NCI-H2107 treated with DMSO at 0.1 percent for 48 hours (cell line): ENCODE measurements around the gene FAM107B.
"Not testable (repeated sequence)": the region's sequence is repeated elsewhere in the genome, so short reads cannot be mapped to it uniquely, and the experiment has no call there.

ENCODE experiments used
- DNase-seq: peaks from one replicate; lab custom pipeline; 2025; ENCODE audit not compliant: unreplicated experiment; lab: John Stamatoyannopoulos, UW

FAM107B gene

DNA sequence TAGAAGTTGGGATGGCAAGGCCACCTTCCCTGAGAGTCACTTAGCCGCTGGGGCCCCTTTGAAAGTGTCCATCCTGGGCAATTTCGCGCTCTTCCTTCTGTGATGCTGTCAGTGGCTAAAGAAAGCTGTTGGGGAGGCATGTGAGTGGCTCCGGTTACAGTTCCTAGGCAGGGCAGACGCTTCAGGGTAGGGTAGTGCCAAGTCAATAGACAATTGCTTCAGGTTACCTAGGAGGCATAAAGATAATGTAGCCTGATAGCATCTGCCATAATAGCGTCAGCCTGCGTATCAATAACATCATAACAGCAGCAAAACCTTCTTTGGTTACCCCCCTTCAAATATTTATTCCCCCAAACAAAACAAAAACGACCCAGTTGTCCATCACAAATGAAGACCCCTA is at the start of gene FAM107B:
TSS of gene FAM107B (minus strand) at position 101 of the 400 bp plus-strand sequence. CDS start 234 bp downstream, outside the sequence.
- no peak for DNase-seq

DNA sequence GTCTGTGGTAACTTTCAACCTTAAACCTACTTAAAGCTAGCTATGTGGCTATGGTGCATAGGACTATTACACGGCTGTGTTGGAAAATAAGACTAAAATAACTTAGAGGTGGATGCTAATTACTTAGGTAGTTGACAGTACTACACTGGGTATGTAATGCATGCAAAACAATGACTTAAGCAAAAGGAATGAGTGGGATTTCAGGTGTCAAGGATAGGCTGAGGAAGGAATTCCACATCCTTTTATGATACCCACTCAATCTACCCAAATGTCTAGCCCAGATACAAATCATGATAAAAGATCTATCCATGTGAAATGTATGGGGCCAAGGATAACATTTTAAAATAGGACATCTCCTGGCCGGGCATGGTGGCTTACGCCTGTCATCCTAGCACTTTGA is 49.3 kb upstream of the FAM107B start:
- no peak for DNase-seq

DNA sequence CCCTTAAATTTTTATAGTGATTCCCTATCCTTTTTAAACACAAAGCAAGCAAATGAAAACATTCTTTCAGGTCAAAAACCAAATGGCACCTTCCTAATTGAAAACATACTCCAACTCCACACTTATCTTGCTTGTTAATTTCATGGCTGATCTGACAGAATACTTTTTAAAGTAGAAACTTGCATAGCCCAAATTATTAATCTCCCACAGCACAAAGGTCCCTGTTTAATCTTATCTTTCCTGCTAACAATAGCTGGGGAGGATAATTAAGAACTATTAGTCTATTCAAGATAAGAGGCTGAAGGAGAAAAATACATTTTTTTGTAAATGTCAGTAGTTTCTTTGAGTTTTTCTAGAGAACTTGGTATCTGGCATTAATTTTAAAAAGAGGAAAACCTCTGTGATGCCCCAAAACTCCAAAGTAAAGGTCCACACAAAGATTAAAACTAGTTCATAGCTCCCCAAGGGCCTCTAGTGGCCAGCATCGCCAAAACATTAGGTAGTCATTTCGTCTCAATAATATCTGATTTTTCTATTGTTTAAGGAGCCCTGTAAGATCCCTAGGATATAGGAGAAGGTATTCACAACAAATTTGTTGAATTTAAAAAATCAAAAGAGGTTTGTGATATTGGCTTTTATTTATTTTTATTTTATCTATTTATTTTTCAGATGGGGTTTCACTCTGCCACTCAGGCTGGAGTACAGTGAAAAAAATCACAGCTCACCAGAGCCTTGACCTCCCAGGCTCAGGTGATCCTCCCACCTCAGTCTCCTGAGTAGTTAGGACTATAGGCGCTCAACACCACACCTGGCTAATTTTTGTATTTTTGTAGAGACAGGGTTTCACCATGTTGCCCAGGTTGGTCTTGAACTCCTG is 48.4 kb upstream of the FAM107B start:
- peak; percentile 16 for DNase-seq

DNA sequence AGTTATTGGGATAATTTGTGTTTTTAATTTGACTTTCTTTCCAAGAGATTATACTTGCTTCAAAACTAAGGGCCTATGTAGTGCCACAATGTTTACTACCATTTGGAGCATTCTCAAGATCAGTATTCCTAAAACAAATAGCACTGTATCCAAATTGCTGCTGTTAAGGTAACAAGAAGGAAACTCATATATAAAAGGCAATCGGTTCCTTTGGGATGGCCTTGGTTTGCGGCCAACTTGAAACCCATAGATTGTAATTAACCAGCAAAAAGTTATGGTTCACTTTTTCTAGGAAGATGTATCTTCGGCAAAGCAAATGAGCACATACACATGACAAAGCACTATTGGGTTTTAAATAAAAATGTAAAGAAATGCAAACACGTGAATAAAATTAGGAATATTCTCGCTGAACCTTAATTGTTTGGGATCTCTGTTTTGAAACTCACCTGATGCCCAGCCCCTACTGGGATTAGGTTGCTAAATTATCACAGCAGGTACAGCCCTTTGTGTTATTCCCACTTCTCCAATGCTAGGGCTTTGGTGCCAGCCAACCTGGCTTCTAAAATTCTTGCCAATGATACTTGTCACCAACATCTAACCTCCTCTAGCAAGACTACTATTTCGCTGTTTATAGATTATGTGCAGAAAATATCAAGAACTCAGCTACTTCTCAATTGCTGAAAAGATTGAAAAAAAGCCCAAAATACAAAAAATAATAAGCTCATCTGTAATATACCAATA is 47.1 kb upstream of the FAM107B start:
- no peak for DNase-seq

DNA sequence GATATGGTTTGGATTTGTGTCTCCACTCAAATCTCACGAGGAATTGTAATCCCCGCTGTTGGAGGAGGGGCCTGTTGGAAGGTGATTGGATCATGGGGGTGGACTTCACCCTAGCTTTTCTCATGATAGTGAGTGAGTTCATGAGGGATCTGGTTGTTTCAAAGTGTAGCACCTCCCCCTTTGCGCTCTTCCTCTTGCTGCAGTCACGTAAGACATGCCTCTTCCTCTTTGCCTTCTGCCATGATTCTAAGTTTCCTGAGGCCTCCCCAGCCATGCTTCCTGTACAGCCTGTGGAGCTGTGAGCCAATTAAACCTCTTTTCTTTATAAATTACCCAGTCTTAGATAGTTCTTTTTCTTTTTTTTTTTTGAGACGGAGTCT is 46.1 kb upstream of the FAM107B start:
- DNase-seq = no peak

DNA sequence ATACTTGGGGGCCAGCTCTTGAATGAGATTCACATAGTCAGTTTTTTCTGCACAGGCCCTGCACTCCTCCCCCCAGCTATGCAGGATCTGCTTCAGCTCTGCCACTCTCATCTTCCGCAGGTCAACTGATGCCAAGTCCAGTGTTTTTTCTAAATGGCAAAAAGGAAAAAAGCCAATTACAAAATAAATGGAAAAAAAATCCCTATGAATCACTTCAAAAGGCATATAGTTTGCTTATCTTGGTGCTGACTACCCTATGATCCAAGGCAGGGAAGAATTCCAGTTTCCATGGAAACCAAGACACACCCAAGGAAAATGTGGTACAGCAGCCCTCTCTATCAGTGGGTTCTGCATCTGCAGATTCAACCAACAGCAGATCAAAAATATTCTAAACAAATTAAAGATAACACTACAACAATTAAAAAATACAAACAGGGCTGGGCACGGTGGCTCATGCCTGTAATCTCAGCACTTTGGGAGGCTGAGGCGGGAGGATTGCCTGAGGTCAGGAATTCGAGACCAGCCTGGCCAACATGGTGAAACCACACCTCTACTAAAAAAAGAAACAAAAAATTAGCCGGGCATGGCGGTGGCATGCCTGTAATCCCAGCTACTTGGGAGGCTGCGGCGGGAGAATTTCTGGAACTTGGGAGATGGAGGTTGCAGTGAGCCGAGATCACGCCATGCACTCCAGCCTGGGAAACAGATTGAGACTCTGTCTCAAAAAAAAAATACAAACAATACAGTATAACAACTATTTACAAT is 45.5 kb upstream of the FAM107B start:
- no peak for DNase-seq

DNA sequence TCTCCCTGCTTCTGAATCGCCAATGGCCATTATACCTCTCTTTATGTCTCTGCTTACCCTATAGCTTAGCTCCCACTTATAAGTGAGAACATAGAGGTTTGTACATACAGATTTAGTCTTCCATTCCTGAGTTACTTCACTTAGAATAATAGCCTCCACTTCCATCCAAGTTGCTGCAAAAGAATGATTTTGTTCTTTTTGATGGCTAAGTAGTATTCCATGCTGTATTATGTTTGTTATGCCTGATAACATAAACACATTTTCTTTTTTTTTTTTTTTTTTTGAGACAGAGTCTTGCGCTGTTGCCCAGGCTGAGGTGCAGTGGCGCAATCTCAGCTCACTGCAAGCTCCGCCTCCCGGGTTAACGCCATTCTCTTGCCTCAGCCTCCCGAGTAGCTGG is 42.0 kb upstream of the FAM107B start:
- not testable (repeated sequence) for DNase-seq

DNA sequence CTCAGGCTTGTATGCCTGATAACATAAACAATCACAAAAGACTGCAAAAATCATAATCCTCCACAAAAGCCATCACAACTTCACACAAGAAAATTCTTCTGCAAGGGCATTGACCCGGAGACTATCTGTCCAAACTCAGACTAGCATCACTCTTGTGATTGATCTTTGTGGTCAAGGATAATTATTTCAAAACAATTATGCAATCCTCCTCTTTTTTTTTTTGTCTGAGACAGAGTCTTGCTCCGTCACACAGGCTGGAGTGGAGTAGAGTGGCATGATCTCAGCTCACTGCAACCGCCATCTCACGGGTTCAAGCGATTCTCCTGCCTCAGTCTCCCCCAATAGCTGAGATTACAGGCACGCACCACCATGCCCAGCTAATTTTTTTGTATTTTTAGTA is 41.0 kb upstream of the FAM107B start:
- no peak for DNase-seq

DNA sequence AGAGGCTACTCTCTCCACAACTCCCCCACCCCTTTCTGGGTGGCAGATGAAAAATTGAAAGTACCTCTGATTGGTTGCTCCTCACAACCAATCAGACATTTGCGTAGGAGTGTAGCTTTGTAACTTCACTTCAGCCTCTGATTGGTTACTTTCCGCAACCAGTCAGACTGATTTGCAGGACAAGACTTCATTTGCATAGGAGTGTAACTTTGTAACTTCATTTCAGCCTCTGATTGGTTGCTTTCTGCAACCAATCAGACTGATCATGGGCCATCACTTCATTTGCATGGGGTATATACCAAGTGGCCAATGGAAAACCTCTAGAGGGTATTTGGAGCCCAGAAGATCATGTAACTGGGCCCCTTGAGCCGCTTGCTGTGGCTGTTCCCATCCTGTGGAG is 37.6 kb upstream of the FAM107B start:
- DNase-seq = no peak

DNA sequence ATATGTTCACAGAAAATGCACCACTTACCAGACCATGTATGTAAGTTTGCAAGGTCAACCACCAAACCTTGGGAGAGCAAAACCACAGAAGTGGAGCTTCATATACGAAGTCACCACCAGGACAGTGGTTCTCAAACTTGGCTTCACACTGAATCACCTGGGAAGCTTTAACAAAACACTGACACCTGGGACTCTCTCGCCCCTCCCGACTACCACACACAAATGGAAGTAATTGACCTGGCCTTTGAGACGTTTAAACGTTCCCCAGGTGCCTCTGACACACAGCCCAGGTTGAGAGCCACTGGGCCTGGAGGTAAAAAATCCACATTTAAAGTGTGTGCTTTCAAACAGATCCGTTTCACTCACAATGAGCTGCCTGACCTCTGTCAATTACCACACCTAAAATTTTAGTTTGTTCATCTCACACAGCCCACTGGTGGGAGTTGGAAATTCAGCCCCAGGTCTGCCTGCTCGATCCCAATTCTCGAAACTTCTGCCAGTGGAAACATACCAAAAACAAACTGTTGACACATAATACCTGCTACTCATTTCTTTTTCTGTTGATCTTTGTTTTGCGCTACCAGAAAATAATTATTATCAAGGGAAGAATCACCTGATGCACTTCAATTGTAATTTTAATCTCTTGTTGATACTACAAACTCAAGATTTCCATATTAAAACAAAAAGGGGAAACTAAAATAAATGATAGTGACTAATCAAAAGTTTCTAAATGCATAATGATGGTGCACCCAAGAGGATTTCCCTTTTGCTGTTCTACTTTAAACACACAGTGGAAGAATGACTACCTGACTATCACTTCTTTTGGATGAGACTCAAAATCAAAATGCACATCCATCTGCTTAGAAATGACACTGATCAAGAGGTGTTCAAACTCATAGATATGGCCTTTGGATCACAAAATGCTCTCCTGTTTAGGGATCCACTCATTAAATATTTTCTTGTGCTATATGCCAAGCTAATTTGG is 36.6 kb upstream of the FAM107B start:
- no peak for DNase-seq

DNA sequence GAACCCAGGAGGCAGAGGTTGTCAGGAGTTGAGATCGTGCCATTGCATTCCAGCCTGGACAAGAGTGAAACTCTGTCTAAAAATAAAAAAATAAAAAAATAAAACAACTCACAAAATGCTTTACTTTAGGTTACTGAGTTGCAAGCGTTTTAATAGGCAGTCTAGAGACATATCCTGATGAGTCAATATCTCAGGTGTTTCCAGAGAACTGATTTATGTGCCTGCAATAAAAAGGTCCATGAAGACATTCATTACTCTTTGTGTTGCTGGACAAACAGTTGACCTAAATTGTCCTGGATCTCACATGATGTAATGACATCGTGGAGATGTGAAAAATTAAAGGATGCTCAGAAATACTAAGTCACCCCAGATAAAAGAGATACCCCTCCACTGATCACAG is 31.6 kb upstream of the FAM107B start:
- no peak for DNase-seq

DNA sequence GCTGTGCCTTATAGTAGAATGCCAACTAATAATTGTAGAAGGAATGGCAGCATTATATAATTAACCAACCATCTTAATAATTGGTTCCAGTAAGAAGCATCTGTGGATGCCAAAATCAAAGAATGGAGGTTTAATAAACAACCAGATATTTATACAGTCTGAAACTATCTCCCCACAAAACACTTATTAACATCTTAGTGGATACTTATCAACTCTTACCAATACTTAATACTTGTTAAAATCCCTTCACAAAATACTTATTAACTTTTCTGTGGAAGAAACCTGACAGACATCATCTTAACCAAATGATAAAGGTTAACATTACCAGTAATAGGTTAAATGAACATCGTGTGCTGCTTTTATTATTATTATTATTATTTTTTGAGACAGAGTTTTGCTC is 29.1 kb upstream of the FAM107B start:
- DNase-seq = no peak

DNA sequence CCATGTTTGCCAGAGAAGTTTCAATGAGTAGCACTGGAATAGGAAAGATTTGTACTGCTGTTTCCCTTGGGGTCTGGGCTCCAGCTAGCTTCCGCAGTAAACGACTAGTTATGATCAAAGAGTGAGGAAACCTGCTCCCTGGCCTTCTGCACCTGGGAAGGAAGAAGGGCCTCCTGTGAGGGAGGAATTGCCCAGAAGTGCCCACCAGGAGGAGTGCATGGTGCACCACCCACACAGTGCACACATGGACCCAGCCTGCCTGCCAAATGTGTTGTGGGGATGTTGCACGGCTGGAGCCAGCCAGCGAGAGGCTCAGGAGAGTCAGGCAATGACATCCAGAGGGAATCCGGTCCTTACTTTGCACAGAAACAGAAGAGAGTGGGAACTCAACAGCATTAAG is 27.0 kb upstream of the FAM107B start:
- no peak for DNase-seq

DNA sequence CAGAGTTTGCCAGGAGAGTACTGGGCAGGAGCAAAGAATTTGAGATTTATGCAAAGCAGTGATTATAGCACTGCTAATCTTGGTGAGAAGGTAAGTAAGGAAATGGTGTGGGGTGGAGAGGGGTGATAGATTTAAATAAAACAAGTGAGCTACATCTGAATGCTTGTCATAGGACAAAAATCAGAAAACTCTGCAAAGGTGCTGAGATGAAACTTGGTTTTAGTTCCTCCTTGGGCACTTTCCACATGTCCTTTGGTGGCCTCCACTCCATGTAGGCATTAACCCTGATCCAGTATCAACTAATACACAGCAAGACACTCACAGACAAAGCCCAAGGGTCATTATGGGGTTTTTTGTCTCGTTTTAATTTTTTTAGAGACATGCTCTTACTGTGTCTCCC is 25.7 kb upstream of the FAM107B start:
- DNase-seq = no peak

DNA sequence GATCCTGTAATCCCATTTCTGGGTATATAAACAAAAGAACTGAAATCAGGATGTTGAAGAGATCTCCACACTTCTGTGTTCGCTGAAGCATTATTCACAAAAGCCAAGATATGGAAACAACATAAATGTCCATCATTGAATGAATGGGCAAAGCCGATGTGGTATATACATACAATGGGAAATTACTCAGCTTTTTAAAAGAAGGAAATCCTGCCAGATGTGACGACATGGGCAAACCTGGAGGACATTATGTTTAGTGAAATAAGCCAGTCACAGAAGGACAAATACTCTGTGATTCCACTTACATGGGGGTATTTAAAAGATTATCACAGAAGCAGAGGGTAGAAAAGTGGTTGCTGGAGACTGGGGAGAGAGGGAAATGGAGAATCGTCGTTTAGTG is 23.9 kb upstream of the FAM107B start:
- DNase-seq = peak; percentile 68

DNA sequence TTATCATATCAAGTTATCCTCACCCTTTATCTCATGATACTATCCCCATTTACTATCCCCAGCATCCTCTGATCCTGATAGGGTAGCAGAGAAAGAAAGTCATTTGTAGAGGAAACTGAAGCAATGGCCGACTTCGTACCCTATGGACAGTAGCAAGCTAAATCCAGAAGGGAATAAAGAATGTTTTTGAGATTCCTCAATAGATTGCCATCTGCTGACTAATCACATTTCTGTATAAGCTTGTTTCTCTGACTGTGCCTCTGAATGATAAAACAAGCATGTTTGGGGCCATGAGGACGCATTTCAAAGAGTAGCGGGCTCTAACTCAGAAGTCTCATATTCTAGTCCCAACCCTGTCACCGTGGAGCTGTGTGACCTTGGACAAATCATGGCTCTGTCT is 13.2 kb upstream of the FAM107B start:
- no peak for DNase-seq

DNA sequence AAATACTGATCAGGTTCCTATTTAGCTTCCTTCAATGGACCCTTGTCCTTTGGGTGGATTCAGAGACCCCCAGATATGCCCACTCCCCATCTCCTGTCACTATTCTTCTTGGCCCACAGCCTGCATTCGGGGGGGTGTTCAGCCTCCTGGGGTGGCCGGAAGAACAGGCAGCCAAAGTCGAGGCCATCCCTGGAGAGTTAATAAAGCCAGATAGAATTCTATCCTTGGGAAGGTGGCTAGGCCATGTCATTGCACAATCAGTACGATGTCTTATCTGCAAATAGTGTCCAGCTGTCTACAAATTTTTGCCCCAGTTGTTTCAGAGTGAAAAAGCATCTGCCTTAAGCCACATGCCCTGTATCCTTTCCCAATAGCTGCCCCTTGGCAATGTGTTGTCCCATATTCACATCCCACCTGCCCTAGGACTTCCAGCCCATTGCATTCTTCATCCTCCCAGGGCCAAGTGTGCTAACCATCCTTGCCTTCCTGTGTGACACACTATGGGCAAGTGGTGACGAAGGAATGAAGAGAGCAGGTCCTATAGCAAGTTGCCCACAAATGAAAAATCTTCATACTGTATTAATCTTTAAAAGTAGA is 9.9 kb upstream of the FAM107B start:
- no peak for DNase-seq

DNA sequence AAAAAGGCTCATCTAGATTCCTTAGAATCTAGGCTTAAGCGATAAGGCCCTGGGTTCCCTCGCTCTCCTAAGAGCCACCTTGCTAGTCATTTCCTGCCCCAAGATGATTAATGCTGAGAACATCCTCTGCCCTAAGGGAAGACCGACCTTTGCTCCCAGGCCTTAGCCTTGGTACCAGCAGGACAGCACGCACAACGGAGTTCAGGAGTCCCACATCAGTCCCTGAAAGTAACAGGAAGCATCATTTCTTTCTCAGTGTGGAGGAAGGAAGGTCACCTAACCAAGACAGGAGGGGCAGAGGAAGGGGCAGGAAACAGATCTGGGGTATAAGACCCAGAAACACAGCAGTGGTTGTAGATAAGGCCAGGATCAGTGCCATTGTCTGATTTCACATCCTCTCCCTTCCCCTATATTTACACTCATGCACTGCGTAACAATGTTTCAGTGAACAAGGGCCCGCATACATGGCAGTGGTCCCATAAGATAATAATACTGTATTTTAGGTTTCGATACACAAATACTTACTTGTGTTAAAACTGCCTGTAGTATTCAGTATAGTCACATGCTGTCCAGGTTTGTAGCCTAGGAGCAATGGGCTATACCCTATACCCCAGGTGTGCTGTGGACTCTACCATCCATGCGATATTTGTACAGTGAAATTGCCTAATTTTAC is 8.1 kb upstream of the FAM107B start:
- no peak for DNase-seq

DNA sequence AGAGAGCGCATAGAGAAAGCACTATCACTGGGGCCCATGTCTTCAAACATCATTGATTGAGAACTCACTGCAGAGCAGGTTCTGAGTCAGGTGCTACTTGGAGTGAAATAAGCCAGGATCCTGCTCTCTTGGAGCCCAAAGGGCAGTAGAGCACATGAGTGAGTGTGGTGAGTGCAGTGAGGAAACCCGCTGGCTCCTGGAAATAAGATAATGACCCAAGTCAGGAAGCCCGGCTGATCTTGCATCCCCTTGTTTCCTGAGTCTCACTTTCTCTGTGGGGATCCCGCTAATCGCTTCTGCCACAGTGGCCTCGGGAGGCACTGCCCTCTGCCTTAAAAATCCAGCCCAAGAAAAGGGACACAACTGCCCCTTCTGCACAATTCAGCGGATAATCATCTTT is 7.1 kb upstream of the FAM107B start:
- no peak for DNase-seq
